HUES6 (cell line): ENCODE measurements around the gene SEC24C.
"Not testable (repeated sequence)": the region's sequence is repeated elsewhere in the genome, so short reads cannot be mapped to it uniquely, and the experiment has no call there.

Experiments
- H3K27ac ChIP-seq: 2 replicates; pipeline ENCODE4 v1.7.0; 2013; ENCODE audit warnings: low read depth, mild to moderate bottlenecking, low read length, inconsistent platforms
- H3K27me3 ChIP-seq: 2 replicates; pipeline ENCODE4 v1.6.1; 2013; ENCODE audit warnings: low read length; ENCODE audit not compliant: control insufficient read depth, insufficient read depth
- H3K36me3 ChIP-seq: 2 replicates; pipeline ENCODE4 v1.6.1; 2013; ENCODE audit warnings: low read length; ENCODE audit not compliant: control insufficient read depth, insufficient read depth
- H3K4me1 ChIP-seq: 2 replicates; pipeline ENCODE4 v1.6.1; 2013; ENCODE audit warnings: low read length; ENCODE audit not compliant: control insufficient read depth, insufficient read depth
- H3K4me3 ChIP-seq: 2 replicates; pipeline ENCODE4 v1.5.1; 2013; ENCODE audit warnings: low read depth, low read length
- H3K9ac ChIP-seq: one replicate; pipeline ENCODE4 v1.6.1; 2013; ENCODE audit warnings: mild to moderate bottlenecking, low read length
- H3K9me3 ChIP-seq: 2 replicates; pipeline ENCODE4 v1.6.1; 2013; ENCODE audit warnings: low read depth, low read length; ENCODE audit not compliant: control insufficient read depth, insufficient read depth

Gene SEC24C

GRCh38 chr10:73714483-73714882 is 29.7 kb upstream of the SEC24C start:
- not testable (repeated sequence) for H3K9ac ChIP-seq, H3K27ac ChIP-seq, H3K27me3 ChIP-seq, H3K4me1 ChIP-seq, H3K4me3 ChIP-seq, H3K9me3 ChIP-seq
- H3K36me3 ChIP-seq, result peaks cover 38% of the 10 kb centered on the region

GRCh38 chr10:73715179-73716156 is 28.7 kb upstream of the SEC24C start:
- not testable (repeated sequence) for H3K9me3 ChIP-seq, H3K27ac ChIP-seq, H3K4me1 ChIP-seq, H3K27me3 ChIP-seq, H3K9ac ChIP-seq, H3K4me3 ChIP-seq
- H3K36me3 ChIP-seq, result peaks cover 46% of the 10 kb centered on the region

GRCh38 chr10:73716251-73716650 is 27.9 kb upstream of the SEC24C start:
- Histone ChIP-seq H3K9me3 (no peaks in the 10 kb centered on the region), H3K9ac (no peak overlapping the region), H3K4me3 (no peak overlapping the region)

GRCh38 chr10:73717556-73717955 is 26.6 kb upstream of the SEC24C start:
- Histone ChIP-seq H3K9me3 (no peaks in the 10 kb centered on the region), H3K36me3 (peaks cover 67% of the 10 kb centered on the region), H3K9ac (no peak overlapping the region), H3K27ac (no peak overlapping the region), H3K4me1 (no peaks in the 10 kb centered on the region), H3K27me3 (no peaks in the 10 kb centered on the region), H3K4me3 (no peak overlapping the region)

More at GRCh38 chr10:73716251-73716650, 27.9 kb upstream of the SEC24C start:
- Histone ChIP-seq H3K27ac (no peak overlapping the region), H3K27me3 (no peaks in the 10 kb centered on the region), H3K4me1 (no peaks in the 10 kb centered on the region), H3K36me3 (peaks cover 54% of the 10 kb centered on the region)

GRCh38 chr10:73720561-73720960 is 23.6 kb upstream of the SEC24C start:
- not testable (repeated sequence) for H3K4me3 ChIP-seq, H3K27ac ChIP-seq, H3K4me1 ChIP-seq, H3K9ac ChIP-seq, H3K27me3 ChIP-seq, H3K9me3 ChIP-seq
- H3K36me3 ChIP-seq, result peaks cover 87% of the 10 kb centered on the region

- Histone ChIP-seq H3K9me3 (no peaks in the 10 kb centered on the region), H3K9ac (no peak overlapping the region), H3K4me1 (no peaks in the 10 kb centered on the region), H3K27me3 (no peaks in the 10 kb centered on the region), H3K27ac (no peak overlapping the region), H3K4me3 (no peak overlapping the region), H3K36me3 (peaks cover 82% of the 10 kb centered on the region)
Observed at GRCh38 chr10:73723516-73723915, 20.7 kb upstream of the SEC24C start.

GRCh38 chr10:73729781-73730152 is 14.4 kb upstream of the SEC24C start:
- H3K4me1 ChIP-seq, H3K27me3 ChIP-seq, H3K9me3 ChIP-seq, H3K27ac ChIP-seq: not testable (repeated sequence)
- Histone ChIP-seq H3K4me3 (peak overlapping the region; percentile 100), H3K9ac (peak overlapping the region; percentile 99), H3K36me3 (peaks cover 41% of the 10 kb centered on the region)

GRCh38 chr10:73730153-73730906 is 13.8 kb upstream of the SEC24C start:
- peaks cover 36% of the 10 kb centered on the region for H3K36me3 ChIP-seq

GRCh38 chr10:73731588-73732375 is 12.4 kb upstream of the SEC24C start:
- Histone ChIP-seq H3K27me3 (no peaks in the 10 kb centered on the region), H3K9ac (no peak overlapping the region), H3K27ac (no peak overlapping the region), H3K9me3 (no peaks in the 10 kb centered on the region), H3K36me3 (peaks cover 21% of the 10 kb centered on the region), H3K4me1 (no peaks in the 10 kb centered on the region), H3K4me3 (no peak overlapping the region)

More at GRCh38 chr10:73730153-73730906, 13.8 kb upstream of the SEC24C start:
- Histone ChIP-seq H3K27ac (peak overlapping the region; percentile 77; the same call in 1 of the 2 replicates), H3K27me3 (no peaks in the 10 kb centered on the region), H3K4me3 (peak overlapping the region; percentile 100), H3K9ac (peak overlapping the region; percentile 99), H3K4me1 (no peaks in the 10 kb centered on the region), H3K9me3 (no peaks in the 10 kb centered on the region)

- Histone ChIP-seq H3K9me3 (no peaks in the 10 kb centered on the region), H3K27me3 (no peaks in the 10 kb centered on the region), H3K36me3 (peaks cover 16% of the 10 kb centered on the region), H3K4me1 (no peaks in the 10 kb centered on the region), H3K27ac (no peak overlapping the region), H3K9ac (no peak overlapping the region), H3K4me3 (no peak overlapping the region)
Observed at GRCh38 chr10:73732426-73732825, 11.7 kb upstream of the SEC24C start.
